LoVo (cell line): Measurements from ENCODE around the gene UBA5.

ENCODE experiments used
- DNase-seq: peaks from one replicate; pipeline ENCODE4 v3.0.0-alpha.2; 2016; ENCODE audit warnings: low spot score

Gene UBA5

DNA sequence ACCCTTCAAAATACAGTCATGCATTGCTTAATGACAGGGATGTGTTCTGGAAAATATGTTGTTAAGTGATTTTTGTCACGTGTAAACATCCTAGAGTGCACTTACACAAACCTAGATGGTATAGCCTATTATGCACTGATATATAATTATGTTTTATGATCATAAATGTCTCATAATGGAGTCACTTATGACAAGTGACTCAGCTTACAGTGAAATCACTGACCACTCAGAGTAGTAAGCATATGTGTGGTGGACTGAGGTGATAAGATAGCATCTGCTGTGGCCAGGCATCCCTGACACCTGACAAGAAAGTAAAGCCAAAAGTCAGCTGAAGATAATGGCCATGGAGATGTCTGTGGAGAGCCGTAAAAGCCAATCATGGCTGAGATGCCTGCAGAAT, 5.9 kb upstream of the UBA5 start:
- no peak for DNase-seq

DNA sequence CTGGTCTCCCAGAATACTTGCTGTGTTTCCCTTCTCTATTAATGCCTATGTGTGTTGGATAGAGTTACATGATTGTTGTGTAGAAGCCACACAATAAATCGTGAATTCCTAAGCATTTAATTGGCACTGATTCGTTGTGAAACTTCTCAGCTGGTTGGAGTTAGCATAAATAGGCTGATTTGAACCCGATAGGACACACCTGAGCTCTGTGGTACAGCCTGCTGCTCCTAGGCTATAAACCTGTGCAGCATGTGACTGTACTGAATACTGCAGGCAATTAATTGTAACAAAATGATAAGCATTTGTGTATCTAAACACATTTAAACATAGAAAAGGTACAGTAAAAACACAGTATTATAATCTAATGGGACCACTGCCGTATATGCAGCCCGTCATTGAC, 5.4 kb upstream of the UBA5 start:
- DNase-seq = no peak

DNA sequence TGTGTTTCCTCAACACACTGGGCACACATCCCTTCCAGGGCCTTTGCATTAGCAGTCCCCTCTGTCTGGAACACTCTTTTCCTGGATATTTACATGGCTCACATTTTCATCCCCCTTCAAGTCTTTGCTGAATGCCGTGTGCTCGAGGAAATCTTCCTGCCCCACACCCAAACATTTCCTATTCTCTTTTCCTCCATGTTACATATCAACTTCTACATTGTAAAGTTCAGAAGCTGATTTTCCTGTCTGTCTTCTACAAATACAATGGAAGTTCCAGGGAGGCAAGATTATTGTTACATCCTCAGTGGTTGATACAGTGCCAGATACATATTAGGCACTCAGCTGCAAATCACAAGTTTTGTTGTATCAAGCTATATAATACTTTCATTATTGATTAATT, 4.7 kb upstream of the UBA5 start:
- no peak for DNase-seq

DNA sequence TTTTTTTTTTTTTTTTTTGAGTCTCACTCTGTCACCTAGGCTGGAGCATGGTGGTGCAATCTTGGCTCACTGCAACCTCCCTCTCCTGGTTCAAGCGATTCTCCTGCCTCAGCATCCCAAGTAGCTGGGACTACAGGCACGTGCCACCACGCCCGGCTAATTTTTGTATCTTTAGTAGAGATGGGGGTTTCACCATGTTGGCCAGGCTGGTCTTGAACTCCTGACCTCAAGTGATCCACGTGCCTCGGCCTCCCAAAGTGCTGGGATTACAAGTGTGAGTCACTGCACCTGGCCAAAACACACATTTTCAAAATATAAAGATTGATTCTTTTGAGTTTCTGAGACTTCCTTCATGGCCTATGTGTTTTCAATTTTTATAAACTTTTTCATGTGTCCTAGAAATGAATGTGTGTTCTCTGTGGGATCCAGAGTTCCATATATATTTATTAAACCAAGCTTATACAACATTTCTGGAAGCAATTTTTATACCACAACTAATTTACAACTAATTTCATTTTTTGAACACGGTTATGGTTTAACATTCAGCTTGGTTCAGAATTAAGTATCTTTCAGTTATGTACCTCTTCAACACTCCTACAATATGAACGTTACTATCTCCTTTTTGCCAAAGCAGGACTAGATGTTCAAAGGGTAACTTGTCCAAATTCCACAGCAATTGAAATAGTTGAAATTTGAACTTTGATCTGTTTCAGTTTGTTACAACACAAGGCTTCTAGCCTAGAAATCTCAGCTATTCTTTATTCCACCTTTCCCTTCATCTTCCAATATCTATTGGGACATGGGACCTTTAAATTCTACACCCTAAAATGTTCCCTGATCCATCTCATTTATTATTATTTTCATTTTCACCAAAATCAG, 2.0 kb upstream of the UBA5 start:
- no peak for DNase-seq

DNA sequence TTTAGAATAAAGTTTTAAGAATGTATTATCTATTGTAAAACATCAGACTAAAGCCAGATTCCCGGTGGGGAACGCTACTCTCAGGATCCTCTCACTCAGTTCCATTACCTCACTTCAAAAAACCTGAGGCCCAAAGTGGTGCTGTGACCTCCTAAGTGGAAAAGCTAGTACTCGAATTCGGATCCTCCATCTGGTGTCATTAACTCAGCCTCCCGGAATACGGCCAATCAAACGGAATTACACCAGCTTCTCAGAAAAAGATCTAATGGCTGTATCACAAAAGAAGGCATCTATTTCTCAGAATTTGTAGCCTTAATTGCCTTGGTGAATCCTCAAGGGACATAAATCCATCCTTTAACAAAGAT, 1.1 kb upstream of the UBA5 start:
- no peak for DNase-seq

DNA sequence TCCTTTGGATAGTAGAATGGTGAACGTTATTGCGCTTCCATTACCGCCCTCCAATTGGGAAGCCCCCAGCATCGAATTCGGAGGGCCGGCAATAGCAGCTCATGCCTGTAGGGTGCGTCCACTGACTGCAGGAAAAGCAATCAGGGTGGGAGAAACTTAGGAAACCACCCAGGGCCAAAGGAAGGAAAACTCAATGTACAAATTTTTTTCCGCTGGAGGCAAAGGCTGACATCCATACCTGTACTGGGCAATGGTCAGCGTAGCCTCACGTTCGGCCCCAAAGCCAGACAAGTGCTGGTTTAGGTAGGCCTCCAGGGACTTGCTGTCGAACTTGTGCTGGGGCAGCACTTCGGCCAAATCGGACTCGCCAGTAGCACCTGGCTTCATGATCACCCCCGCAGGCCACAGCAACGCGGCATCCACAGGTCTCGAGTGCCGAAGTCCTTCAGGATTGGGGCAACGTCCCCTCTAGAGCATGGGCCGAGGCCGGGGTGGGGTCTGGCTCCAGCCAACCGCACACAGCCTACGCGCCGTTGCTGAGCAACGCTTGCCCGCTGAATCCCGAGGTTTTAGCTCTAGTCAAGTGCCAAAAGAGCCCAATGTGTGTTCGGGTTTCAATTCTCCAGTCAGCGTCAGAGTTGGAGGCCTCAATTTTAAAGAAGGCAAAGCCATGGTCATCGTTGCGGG, 621 bp upstream of the UBA5 start, which contains the start of gene ACAD11:
TSS of gene ACAD11 (minus strand) at position 445 of the 687 bp plus-strand sequence. CDS start at position 387, 58 bp downstream.
- DNase-seq = peak; percentile 72

DNA sequence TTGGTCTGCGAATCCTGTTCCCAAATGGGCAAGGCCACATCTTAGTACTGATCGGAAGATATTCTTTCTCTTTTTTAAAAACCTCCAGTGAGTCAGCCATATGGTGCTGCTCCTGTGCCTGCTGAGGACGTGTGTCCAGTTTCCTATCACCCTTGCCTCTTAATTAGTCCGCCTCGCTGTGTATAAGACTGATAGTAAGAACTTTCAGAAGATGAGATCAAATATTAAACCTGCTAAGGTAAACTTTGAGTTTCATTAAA, 612 bp downstream of the UBA5 start:
- no peak for DNase-seq

DNA sequence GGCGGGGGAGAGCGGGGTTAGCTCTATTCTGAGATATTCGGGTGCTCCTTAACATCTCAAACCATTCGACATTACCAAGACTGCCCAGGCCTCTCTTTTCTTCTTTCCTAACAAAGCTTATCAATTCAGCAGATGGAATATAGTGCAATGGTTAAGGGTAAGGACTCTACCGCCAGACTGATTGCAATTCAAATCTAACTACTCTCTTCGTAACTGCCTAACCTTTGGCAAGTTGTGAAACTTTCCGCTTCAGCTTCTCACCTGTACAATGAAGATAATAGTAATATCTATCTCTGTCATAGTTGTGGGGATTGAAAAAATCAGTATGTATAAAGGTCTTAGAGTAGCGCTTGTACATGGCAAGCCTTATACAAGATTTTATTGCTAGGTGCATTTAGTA, 972 bp downstream of the UBA5 start:
- DNase-seq = no peak

DNA sequence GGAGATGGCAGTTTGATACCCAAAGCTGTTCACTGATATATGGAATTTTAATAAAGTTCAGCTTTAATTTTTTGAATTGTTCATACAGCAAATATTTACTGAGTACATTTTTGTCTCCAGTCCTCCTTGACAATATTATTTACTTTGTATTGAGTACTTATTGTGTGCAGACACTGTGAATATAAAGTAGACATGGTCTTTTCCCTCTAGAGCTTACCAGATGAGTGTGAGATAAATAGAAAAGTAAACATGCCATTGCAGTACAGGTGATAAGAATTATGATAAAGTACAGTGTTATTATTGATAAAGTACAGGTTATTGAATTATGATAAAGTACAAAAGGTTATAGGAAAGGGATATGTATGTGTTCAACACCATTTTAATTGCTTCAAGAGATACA, 2.1 kb downstream of the UBA5 start:
- DNase-seq = no peak

DNA sequence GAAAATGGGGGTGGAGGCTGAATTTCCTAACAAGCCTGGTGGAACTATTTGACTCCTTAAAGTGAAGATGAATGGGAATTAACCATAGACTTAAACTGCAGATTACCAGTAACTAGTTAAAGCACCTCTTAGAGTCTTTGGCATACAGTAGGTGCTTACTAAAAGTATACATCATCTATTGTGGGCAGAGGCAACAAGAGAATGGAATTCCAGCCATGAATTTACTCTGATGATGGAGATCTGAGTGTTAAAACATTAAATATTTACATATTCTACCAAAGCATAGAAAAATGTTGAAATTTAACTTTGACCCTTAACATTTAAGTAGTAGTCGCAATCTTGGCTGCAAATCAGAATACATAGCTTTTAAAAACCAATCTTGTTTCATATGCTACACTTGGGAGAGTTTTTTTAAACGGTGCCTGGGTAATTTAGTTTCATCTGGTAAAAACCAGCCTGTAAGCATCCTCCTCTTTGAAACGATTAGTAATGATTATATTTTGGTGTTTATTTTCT, 5.2 kb downstream of the UBA5 start:
- DNase-seq = no peak

DNA sequence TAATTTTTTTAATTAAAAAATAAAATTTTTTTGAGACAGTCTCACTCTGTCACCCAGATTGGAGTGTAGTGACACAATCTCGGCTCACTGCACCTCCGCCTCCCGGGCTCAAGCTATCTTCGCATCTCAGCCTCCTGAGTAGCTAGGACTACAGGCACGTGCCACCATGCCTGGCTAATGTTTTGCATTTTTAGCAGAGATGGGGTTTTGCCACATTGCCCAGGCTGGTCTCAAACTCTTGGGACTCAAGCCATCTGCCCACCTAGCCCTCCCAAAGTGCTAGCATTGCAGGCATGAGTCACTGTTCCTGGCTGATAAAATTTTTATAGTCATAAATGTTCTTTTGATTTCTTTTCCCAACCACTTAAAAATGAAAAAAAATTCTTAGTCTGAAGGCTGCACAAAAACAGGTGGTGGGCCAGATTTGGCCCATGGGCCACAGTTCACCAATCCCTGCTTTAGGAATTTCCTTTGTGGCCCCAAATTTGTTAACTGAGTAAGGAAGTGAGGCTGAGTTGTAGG, 9.2 kb downstream of the UBA5 start:
- DNase-seq = no peak

DNA sequence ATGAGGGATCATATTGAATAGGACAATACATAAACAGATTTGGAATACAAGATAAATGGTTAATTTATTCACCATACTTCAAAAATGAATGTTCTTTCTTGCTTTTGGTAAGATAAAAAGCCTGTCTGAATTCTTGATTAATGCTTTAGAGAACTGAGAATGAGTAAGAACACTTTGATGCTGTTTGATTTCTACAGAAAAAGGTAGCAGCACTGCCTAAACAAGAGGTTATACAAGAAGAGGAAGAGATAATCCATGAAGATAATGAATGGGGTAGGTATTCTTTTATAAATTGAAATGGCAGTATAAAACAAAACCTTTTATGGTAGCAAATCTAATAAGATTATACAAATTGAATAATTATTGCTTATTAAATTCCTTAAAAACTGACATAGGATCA, 15.3 kb downstream of the UBA5 start:
- no peak for DNase-seq

DNA sequence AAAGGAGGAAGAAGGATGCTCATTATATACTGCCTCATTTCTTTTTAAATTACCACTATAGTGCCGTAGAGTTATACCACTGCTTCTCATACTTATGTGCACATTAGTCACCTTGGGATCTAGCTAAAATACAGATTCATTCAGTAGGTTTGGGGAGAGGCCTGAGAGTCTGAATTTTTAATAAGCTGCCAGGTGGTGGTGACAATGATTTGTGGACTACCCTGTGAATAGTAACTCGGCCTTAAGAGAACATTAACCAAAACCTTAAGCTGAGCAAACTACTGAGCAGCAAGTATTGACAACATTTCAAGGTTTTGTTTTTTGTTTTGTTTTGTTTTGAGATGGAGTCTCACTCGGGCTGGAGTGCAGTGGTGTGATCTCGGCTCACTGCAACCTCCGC, 19.8 kb downstream of the UBA5 start:
- DNase-seq = no peak

DNA sequence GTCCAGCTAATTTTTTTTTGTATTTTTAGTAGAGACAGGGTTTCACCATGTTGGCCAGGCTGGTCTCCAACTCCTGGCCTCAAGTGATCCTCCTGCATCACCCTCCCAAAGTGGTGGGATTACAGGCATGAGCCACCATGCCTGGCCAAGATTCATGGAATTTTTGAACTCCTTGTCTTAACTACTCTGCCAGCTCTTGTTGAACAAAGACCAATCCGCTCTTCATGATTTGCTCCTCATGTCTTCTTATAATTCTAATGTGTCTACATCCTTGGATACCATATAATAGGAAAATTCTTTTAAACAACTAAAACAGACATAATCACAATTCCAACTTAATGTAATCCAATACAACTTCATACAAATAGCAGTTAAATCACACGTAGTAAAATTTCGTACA, 21.3 kb downstream of the UBA5 start:
- DNase-seq = no peak

DNA sequence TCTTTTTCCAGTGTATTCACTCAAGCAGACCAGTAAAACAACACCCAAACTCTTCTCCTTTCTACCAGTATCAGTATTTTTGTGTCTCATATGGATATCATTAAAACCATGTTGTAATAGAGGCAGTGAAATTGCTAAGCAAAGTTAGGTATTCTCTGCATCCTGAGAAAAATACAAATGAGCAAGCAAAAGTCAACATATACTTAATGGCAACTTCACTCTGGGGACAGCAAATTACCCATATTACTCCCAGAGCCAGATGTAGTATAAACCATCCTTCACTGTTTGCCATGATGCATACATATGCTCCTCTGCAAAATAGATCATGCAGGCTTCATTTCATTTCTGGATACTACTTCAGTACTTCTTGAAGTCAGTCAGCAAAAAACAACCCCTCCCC, 22.1 kb downstream of the UBA5 start:
- no peak for DNase-seq

DNA sequence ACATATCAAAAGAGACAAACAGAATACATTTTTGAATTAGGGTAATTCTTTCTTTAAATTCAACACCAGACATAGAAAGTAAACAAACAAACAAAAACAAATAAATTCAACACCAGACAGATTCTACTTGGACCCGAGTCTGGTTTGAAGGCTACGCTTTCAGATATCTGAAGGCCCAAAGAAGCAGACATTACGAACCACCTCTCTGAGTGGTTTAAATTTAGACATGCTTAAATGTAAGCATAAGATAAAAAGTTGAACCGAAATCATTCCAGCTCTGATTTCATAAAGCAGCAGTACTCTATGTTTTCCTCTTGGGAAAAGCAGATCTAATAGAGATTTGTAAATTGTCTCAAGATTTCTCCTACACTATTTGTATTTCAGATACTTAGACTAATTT, 29.9 kb downstream of the UBA5 start:
- DNase-seq = no peak

DNA sequence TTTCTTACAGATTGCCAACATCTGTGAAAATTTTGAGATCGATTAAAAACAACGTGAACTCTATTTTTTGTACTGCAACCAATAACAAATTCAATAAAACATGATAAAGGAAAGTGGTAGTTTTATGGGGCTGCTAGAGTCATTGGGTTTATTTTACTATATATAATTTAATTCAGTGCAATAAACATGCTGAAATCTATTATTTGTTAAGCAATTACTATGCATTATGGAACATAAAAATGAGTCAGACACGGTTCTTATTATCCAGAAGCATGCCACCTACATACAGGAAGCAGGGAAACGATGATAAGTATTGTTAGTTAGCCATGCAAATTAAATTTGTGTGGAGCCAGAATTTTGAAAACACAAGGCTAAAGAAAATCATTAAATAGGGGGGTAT, 34.9 kb downstream of the UBA5 start:
- no peak for DNase-seq

DNA sequence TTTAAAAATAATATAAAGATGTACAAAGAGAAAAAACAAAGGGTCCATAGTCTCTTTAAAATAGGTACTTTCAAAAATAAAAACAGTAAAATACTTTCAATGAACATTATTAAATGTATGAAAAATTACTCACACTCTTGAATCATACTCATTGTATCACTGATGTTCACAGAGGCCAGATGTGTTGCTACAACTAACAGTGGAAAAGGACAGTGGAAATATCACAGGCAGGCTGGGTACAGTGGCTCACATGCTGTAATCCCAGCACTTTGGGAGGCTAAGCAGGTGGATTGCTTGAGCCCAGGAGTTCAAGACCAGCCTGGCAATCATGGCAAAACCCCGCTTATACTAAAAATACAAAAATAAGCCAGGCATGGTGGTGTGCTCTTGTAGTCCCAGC, 35.3 kb downstream of the UBA5 start:
- DNase-seq = no peak

DNA sequence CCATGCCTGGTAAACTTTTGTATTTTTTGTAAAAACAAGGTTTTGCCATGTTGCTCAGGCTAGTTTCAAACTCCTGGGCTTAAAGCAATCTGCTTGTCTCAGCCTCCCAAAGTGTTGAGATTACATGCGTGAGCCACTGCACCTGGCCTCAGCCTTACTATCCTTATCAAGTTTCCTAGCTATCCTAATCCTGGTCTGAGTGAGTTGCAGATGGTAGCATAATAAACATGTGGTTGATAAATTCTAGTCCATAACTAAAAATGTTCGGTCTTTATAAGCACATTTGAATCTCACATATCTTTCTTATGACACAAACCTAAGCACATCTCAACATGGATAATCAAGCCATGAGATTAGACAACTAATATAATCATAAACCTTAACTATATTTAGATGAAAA, 43.6 kb downstream of the UBA5 start:
- DNase-seq = no peak

DNA sequence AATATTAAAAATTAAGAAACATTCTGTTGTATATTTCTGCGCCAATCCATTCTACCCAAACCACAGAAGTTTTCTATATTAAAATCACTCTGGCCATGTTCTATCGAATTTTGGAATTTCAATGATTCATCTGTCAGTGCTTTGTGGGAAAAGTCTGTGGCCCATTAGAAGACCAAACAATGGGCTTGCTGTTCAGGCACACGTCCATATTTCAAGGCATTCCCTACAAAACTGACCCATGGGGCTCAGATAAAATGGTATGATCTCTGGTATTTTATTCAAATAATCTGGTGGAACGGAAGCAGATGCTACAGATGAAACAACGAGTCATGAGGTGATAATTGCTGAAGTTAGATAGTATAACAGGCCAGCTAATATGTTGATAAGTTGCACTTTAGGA, 49.6 kb downstream of the UBA5 start:
- no peak for DNase-seq

DNA sequence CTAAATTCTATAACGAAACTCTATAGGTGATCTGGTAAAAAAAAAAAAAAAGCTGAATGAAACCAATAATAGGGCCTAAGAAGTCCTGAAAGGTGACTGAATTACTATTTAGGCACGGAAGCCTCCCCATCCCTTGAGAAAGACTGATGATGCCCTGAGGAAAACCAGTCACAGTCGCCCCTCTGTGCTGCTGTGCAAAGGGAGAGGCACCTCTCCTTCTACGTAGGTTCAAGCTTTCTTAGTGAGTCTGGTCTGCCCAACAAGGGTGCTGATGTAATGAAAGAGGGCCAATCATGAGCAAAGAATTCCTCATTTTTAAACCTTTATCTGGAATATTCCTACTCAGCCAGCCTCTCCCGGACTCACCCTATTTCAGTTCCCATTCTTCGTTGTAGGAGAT, 50.2 kb downstream of the UBA5 start:
- DNase-seq = no peak

DNA sequence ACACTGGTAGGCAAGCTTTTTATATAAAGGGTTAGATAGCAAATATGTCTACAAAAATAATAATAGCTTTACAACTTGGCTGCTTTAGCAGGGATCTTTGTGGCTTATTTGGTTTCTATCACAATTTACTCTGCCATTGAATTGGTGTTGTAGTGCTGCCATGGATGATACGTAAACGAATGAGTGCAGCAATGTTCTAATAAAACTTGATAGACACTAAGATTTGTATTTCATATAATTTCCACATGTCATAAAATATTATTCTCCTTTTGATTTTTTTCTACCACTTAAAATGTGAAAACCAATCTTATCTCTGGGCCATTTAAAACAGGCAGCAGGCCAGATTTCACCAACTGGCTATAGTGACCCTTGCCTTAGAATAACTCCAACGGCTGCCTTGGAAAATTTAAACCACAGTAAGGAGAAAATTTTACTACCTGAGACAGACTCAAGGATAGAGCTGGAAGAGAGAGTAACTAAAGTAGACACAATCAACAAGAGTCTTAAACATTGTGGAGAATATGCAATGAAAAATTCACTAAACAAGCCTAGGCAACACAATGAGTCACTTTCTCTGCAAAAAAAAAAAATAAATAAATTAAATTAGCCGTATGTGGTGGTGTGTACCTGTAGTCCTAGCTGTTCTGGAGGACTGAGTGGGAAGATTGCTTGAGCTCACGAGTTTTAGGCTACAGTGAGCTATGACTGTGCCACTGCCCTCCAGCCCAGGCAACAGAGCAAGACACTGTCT, 54.0 kb downstream of the UBA5 start:
- no peak for DNase-seq

DNA sequence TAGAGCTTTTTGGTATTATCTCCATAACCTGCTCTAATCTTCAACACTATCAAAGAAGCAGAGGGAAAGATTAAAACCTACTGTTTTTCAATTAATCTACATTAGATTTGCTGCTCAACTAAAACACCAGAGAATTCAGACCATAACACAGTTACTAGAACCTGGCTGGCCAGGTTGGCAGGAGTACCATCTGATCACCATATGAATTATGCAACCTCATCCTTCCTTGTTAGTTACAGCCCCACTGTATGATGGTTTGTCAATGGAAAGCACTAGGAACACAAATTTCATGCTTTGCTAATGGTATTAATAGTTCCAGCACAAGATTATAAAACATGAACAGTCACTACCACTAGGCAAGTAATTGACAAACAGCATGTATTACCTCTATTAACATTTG, 56.2 kb downstream of the UBA5 start:
- DNase-seq = no peak
